Skeletal muscle satellite cell (primary cell): ENCODE data around the gene MPRIP.

Experiments
- H3K27me3 ChIP-seq: 2 replicates; pipeline ENCODE4 v1.7.0; 2013; ENCODE audit warnings: low read length; ENCODE audit not compliant: control insufficient read depth, insufficient read depth
- H3K36me3 ChIP-seq: 2 replicates; pipeline ENCODE4 v1.7.0; 2013; ENCODE audit warnings: mild to moderate bottlenecking, control low read depth, low read length; ENCODE audit not compliant: insufficient read depth
- H3K4me1 ChIP-seq: 2 replicates; pipeline ENCODE4 v1.7.0; 2013; ENCODE audit warnings: low read length; ENCODE audit not compliant: control insufficient read depth, insufficient read depth
- H3K4me2 ChIP-seq: 2 replicates; pipeline ENCODE4 v1.7.0; 2013; ENCODE audit warnings: mild to moderate bottlenecking, low read length
- H3K4me3 ChIP-seq: 2 replicates; pipeline ENCODE4 v1.7.0; 2013; ENCODE audit warnings: low read length
- H3K9ac ChIP-seq: 2 replicates; pipeline ENCODE4 v1.7.0; 2013; ENCODE audit warnings: mild to moderate bottlenecking, low read depth, low read length, moderate library complexity
- H3K9me3 ChIP-seq: replicated peaks from 2 replicates; pipeline ENCODE4 v1.7.0; 2013; ENCODE audit warnings: mild to moderate bottlenecking, control low read depth, low read length

Gene MPRIP

DNA sequence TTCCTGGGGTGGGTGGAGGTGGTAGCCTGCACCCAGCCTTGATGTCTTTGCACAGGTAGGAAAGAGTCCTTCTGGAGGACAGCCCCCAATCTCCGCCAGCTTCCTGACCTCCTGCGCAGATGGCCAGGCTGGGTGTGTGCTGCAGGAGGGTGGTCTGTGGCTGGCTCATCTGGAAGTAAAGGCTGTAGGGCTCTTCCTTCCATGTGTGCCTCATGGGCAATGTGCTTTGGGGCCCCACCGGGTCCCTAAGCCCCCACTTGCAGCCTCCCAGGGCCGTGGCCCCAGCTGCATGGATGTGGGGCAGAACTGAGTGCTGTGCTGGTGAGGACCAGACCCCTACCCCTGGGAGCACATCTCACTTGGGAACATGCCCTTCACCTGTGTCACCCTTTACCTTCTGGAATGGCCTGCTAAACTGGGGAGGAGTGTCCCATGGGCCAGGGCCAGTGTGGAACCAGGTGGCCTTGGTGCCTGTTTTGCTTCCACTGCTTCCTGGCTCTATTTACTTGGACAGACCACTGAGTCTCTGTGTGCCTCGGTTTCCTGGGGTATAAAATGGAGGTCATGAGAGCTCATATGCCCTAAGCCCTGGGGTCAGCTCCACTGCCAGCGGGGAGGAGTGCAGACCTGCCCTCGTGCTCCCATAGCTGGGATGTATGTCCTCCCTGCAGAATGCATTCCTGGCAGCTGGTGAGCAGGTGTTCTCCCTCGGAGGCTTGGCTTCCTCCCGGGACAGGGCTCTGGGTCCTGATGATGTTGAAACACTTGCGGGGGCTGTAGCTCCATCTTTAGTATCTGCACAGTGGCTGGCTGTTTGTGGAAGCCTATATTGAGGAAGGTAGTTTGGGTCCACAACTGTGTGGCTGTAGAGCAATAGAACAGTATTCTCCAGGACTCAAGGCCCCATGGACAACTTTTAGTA is 18.0 kb downstream of the MPRIP start:
- Histone ChIP-seq H3K9ac (no peak overlapping the region), H3K4me3 (no peak overlapping the region), H3K9me3 (no peaks in the 10 kb centered on the region)

DNA sequence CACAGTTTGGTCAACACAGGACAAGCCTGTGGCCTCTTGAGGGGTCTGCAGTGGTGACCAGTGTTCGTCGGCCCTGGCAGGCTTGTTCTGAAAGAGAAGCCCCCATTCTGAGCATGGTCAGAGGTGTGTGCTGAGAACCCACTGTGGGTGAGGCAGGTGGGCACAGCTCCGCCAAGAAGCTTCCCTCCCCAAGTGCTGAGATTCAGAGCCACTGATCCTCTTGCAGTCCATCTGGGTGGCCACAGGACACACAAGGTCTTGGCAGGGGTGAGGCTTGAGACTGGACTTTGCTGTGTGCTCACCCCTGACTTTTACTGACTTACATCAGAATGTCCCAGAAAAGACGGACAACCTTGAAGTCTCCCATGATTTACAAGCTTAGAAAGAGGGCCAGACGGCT is 18.7 kb downstream of the MPRIP start:
- Histone ChIP-seq H3K4me1 (peaks cover 59% of the 10 kb centered on the region), H3K4me3 (no peak overlapping the region), H3K36me3 (peaks cover 62% of the 10 kb centered on the region), H3K4me2 (no peak overlapping the region), H3K9me3 (no peaks in the 10 kb centered on the region), H3K9ac (no peak overlapping the region), H3K27me3 (no peaks in the 10 kb centered on the region)

More for the DNA sequence above, 18.0 kb downstream of the MPRIP start:
- peaks cover 64% of the 10 kb centered on the region for H3K4me1 ChIP-seq
- no peak overlapping the region for H3K4me2 ChIP-seq
- H3K27me3 ChIP-seq, result no peaks in the 10 kb centered on the region
- peaks cover 65% of the 10 kb centered on the region for H3K36me3 ChIP-seq

DNA sequence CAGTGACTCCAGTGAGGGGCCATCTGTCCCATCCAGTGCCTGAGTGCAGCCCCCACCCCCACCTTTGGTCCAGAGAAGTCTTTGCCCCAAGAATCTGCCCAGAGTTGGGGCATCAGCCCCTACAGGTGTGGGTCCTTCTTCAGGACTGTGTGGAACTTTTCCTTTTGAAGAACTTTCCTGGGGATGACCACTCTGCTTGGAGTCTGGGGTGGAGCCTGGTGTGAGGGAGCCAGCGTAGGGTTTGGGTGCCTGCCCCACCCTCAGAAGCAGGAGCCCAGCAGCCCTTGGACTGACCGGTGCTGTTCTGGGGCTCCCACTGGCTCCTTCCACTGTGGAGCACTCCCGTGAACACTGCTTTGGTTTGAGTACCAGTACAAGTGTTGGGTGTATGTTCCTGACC is 19.3 kb downstream of the MPRIP start:
- Histone ChIP-seq H3K27me3 (no peaks in the 10 kb centered on the region), H3K9me3 (no peaks in the 10 kb centered on the region), H3K4me3 (no peak overlapping the region), H3K36me3 (peaks cover 62% of the 10 kb centered on the region), H3K9ac (no peak overlapping the region), H3K4me2 (no peak overlapping the region), H3K4me1 (peaks cover 53% of the 10 kb centered on the region)

DNA sequence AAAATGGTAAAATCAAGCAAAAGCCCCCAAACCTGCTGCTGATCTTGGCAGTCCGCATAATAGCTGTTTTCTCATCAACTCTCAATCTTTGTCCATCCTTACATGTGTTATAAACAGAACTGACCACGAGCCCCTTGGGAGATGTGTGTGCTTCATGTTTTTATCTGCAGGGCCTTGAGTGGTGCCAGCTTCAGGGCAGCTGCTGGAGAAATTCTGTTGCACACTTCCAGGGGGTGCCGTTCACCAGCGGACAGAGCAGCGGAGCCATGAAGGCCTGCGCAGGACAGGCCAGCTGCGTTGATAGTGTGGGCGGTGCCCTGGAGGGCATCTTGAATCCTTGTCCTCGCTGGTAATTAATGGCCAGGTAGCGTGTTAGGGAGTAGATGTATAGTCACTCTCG is 20.1 kb downstream of the MPRIP start:
- H3K4me1 ChIP-seq, result peaks cover 52% of the 10 kb centered on the region
- H3K9me3 ChIP-seq, result no peaks in the 10 kb centered on the region

DNA sequence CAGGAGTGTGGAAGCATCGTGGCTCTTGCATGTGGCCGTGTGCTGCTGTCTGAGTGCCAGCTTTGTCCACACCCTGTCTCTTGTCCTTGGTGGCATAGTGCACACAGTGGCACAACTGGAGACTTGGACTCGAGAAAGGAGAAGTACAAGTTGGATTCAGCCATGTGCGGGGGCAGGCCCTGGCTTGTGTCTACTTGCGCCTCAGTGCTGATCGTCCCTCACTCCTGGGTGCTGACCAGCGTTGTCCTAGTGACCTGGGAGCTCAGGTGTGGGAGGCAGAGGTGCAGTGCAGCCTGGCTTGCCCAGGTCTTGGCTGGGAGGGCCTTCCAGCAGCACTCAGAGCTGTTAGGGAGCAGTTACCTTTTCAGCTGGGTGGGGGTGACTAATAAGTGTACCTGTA is 20.6 kb downstream of the MPRIP start:
- Histone ChIP-seq H3K27me3 (no peaks in the 10 kb centered on the region), H3K4me2 (peak overlapping the region; percentile 26), H3K4me1 (peaks cover 55% of the 10 kb centered on the region), H3K4me3 (no peak overlapping the region), H3K9me3 (no peaks in the 10 kb centered on the region), H3K9ac (no peak overlapping the region), H3K36me3 (peaks cover 50% of the 10 kb centered on the region)

More for the DNA sequence above, 20.1 kb downstream of the MPRIP start:
- Histone ChIP-seq H3K27me3 (no peaks in the 10 kb centered on the region), H3K4me3 (no peak overlapping the region), H3K36me3 (peaks cover 53% of the 10 kb centered on the region), H3K4me2 (peak overlapping the region; percentile 26), H3K9ac (no peak overlapping the region)

DNA sequence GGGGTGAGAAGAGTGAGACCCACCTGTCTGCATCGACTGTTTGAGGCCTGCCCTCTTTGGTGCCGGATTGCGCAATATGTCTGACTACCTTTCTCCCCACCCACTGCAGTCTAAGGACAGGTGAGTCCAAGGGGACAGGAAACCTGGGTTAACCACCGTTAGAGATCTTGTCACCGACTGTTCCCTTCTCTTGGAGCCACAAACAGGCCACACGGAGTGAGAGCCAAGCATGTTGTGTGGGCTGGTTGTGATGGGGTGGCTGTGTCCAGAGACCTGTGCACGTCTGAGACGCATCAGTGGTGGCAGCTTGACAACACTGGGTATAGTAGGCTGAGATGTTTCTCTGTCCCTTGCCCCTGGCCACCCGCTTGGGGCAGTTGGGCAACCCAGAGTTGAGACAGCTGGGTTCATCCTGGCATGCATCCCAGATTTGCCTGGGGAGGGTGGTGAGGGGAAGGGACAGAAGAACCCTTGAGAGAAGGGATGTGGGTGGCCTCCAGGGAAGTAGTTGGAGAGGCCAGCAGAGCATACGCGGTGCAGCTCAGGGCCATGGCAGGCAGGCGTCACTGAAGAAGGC is 21.4 kb downstream of the MPRIP start:
- Histone ChIP-seq H3K36me3 (peaks cover 44% of the 10 kb centered on the region), H3K9ac (no peak overlapping the region), H3K27me3 (no peaks in the 10 kb centered on the region), H3K4me2 (peak overlapping the region; percentile 13), H3K9me3 (no peaks in the 10 kb centered on the region), H3K4me3 (no peak overlapping the region), H3K4me1 (peaks cover 56% of the 10 kb centered on the region)

DNA sequence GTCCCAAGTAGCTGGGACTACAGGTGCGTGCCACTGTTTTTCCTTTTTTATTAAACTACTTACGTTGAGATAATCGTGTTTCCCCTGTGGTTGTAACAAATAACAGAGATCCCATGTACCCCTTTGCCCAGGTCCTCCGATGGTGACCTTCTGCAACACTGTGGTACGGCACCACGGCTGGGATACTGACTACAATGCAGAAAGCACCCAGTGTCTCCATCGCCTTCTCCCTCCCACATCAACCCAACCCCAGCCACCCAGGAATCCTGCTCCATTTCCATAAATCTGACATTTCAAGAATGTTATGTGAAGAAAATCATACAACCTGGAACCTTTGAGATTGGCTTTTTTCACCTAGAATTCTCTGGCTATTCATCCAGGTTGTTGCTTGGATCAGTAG is 22.1 kb downstream of the MPRIP start:
- Histone ChIP-seq H3K27me3 (no peaks in the 10 kb centered on the region), H3K4me1 (peaks cover 56% of the 10 kb centered on the region), H3K9me3 (no peaks in the 10 kb centered on the region), H3K36me3 (peaks cover 38% of the 10 kb centered on the region), H3K4me2 (peak overlapping the region; percentile 9), H3K9ac (no peak overlapping the region), H3K4me3 (no peak overlapping the region)

DNA sequence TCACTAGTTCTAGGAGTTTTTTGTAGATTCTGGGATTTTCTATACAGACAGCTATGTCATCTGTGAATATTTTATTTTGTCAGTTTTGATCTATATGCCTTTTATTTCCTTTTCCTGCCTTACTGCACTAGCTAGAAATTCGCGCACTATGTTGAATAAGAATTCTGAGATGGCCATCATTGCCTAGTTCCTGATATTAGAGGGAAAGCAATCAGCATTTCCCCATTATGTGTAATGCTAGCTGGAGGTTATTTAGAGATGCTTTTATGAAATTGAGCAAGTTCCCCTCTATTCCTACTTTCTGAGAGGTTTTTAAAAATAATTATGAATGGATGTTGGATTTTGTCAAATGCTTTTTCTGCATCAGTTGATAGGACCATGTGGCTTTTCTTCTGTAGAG is 23.8 kb downstream of the MPRIP start:
- Histone ChIP-seq H3K4me2 (no peak overlapping the region), H3K9me3 (no peaks in the 10 kb centered on the region), H3K4me1 (peaks cover 60% of the 10 kb centered on the region), H3K27me3 (no peaks in the 10 kb centered on the region), H3K4me3 (no peak overlapping the region), H3K9ac (no peak overlapping the region), H3K36me3 (peaks cover 26% of the 10 kb centered on the region)

DNA sequence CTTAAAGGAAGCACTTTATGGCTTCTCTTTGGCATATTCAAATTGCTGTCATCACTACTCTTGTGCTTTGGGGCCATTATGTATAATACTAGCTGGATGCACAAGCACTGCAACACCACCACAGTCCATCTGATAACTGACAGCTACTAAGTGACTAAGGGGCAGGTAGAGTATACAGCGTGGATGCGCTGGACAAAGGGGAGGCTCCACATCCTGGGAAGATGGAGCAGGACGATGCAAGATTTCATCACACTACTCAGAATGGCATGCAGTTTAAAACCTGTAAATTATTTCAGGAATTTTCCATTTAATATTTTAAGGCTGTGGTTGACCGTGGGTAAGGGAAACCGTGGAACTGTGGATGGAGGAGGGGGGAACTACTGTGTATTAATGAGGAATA is 25.0 kb downstream of the MPRIP start:
- Histone ChIP-seq H3K36me3 (peaks cover 29% of the 10 kb centered on the region), H3K4me2 (no peak overlapping the region), H3K9me3 (no peaks in the 10 kb centered on the region), H3K4me1 (peaks cover 58% of the 10 kb centered on the region), H3K4me3 (no peak overlapping the region), H3K9ac (no peak overlapping the region), H3K27me3 (no peaks in the 10 kb centered on the region)

DNA sequence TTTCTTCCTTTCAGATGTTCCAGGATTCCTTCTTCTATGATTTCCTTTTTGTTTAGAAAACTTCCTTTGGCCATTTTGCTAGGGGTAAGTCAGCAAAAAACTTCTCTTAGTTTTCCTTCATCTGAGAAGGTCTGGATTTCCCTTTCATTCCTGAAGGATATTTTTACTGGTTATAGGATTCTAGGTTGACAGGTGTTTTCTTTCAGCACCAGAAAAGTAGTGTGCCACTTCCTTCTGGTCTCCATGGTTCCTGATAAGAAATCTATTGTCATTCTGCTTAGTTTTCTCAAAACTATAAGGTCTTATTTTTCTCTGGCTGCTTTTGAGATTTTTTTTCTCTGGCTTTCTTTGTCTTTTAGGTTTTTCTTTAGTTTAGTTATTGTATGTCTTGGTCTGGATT is 27.6 kb downstream of the MPRIP start:
- Histone ChIP-seq H3K36me3 (peaks cover 37% of the 10 kb centered on the region), H3K9me3 (no peaks in the 10 kb centered on the region), H3K27me3 (no peaks in the 10 kb centered on the region), H3K4me3 (no peak overlapping the region), H3K4me2 (no peak overlapping the region), H3K4me1 (peaks cover 52% of the 10 kb centered on the region), H3K9ac (no peak overlapping the region)

DNA sequence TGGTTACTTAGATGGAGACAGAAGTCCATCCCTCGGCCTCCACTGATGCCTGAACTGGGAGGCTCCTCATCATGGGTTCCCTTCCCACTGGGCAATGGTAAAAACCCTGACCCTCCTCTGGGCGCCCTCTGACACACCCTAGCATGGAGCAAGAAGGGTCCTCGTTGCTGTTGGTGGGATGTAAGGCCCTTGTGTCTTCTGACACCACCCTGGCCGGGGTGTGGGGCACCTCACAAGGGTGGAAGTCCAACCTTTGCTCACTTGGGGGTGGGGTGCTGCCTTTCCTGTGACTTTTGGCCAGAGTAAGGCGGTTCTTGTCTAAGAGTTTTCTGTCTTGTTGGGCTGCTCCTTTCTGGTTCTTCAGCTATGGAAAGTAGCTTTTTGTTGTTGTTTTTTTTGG is 28.7 kb downstream of the MPRIP start:
- peaks cover 43% of the 10 kb centered on the region for H3K36me3 ChIP-seq
- no peak overlapping the region for H3K4me3 ChIP-seq
- H3K9me3 ChIP-seq, result no peaks in the 10 kb centered on the region
- H3K4me2 ChIP-seq, result no peak overlapping the region
- H3K27me3 ChIP-seq, result no peaks in the 10 kb centered on the region
- peaks cover 58% of the 10 kb centered on the region for H3K4me1 ChIP-seq
- no peak overlapping the region for H3K9ac ChIP-seq
